Right lobe of liver (tissue), 6 donors: ENCODE results near the gene PPM1A. TPM values are rescaled to one million over a fixed set of nuclear protein-coding genes. Genes with fewer than 3 reads are reported as not detected.

Source experiments
- ATAC-seq, 4 donors: fragments of 200-7000 bp; cut with Tn5 transposase; one replicate each; pipeline ENCODE4 v1.9.1; 2020; ENCODE audit warnings: mild to moderate bottlenecking in 4 of 4, moderate library complexity in 4 of 4
- DNase-seq, 3 donors: peaks; one replicate each; pipeline ENCODE4 v3.0.0-alpha.2; 2020
- H3K27ac ChIP-seq, 3 donors: fragments of 200-600 bp; one replicate each; pipeline ENCODE4 v1.8.0; 2022
- H3K27me3 ChIP-seq, 2 donors: fragments of 200-600 bp; one replicate each; pipeline ENCODE4 v1.8.0; 2022
- H3K36me3 ChIP-seq, 4 donors: fragments of 200-600 bp; sonication (generic) in 1 of 4; one replicate each; pipeline versions ENCODE4 v1.5.1 to v1.8.0; 2017 to 2022; ENCODE audit warnings: control low read depth in 1 of 4
- H3K4me1 ChIP-seq, 4 donors: fragments of 200-600 bp; sonication (generic) in 1 of 4; one replicate each; pipeline versions ENCODE4 v1.5.1 to v1.8.0; 2017 to 2022; ENCODE audit warnings: control low read depth in 1 of 4
- H3K4me3 ChIP-seq, 3 donors: fragments of 200-600 bp; one replicate each; pipeline ENCODE4 v1.8.0; 2022
- H3K9me3 ChIP-seq, 4 donors: fragments of 200-600 bp; sonication (generic) in 1 of 4; one replicate each; pipeline versions ENCODE4 v1.5.1 to v1.8.0; 2017 to 2022; ENCODE audit warnings: control low read depth in 1 of 4
- POLR2A ChIP-seq: fragments of 450-650 bp; IDR thresholded peaks from one replicate; pipeline ENCODE4 v1.6.1; 2017; ENCODE audit warnings: antibody characterized with exemption, mild to moderate bottlenecking
- WGBS: methylation state at CpG from one replicate; pipeline ENCODE4 v1.1.6; 2018; ENCODE audit warnings: low coverage, low lambda C conversion rate; ENCODE audit not compliant: insufficient coverage; ENCODE audit errors: missing lambda C conversion rate; 5-methylcytosine and 5-hydroxymethylcytosine counted together
- intact Hi-C, 2 donors: fragments of 100-400 bp; cut with DNase I; formaldehyde crosslinking; loops; one replicate each; pipeline versions ENCODE4 v1.11.2 to v1.14.1; 2022
- total RNA-seq, 6 experiments: library from RNA; depleted of rRNA in 2 of 6; stranded (reverse); fragments of >200 nt in 2 of 6; fragmentation: NEBNext Ultra II Directional in 3 of 6; extraction: Animal tissue kit (Norgen Biotek cat#: 25700) in 3 of 6; gene quantifications; one replicate each; pipeline versions ENCODE4 v1.1.0 to v1.2.4, GENCODE V29; 2016 to 2023
- TF ChIP-seq, protein P1 (sequence below), 4 donors: fragments of 200-600 bp in 3 of 4; fragments of 450-650 bp in 1 of 4; IDR thresholded peaks; one replicate each; pipeline versions ENCODE4 v1.5.1 to v1.8.0; 2016 to 2022; ENCODE audit warnings: antibody characterized with exemption in 4 of 4, mild to moderate bottlenecking in 2 of 4
- donor health status: DM: no; HTN: yes; CAD: no.
- donor health status: DM: no; HTN: no; CAD: no.
- donor health status: DM: no; HTN: no; CAD: no.
- donor health status: DM: no; HTN: yes; CAD: no.
- donor health status: DM: no; HTN: yes; CAD: no.

PPM1A gene
- total RNA-seq, 6 experiments from 2014 or later = 32.6 to 54.7 (median 39.4) TPM

DNA sequence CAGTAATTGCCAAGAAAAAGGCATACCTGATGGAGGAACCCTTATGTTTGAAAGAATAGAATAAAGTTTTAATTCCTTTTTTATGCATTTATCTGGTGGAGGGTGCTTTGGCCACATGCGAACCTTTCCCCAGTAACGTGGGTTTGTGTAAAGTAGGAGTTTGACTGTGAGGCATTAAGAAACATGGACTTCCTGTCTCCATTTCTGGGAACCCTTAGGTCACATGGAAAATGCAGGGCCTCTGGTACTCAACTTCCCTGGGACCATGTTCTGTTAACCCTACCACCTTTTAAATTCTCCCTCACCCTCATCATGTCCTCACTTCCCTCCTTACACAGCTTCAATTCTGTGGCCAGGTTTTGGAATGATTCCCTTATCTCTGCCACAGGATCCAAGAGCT is 80.3 kb downstream of the PPM1A start:
- 83% methylated on average over 2 of the region's 2 CpGs for WGBS
- intact Hi-C loops = no loop called here

DNA sequence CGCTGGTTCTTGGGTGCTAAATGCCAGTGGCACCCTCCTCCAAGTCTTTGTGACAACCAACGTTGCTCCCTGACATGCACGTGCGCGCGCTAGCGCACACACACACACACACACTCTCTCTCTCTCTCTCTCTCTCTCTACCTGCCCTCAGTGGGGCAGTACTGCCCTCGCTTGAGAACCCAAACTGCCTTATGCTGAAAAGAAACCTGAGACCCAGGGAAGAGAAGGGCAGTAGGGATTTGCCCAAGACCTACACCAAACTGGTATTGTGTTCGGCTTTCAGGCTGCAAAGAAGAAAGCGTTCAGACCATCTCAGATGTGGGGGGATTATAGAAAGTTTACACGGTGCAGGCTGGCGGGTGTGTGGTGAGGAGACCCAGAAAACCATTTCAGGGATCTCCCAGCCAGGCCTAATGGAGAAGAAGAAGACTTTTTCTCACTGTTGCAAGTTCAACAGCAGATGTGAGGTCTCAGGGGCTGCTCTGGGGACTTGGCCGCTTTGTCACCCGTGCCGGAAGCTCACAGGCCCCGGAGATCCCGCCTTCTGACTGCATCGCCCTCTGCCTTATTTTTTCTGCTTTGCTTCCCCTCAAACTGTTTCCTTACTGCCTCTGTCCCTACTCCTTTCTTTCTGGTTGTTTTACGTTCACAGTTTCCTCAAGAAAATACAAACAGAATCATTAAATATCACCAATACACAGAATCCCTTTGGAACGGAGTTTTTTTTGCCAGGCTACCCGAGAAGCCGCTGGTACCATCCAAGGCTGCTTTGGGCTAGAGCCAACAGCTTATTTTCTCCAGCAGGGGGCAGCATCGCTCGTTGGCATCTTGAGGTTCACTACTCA is 82.4 kb downstream of the PPM1A start:
- Histone ChIP-seq H3K27me3 (peaks cover 0 to 6% of the 10 kb centered on the region in 2 donors), H3K4me3 (peak overlapping the region; percentile 41 to 58 (median 57)), H3K27ac (no peak overlapping the region), H3K4me1 (peaks cover 0 to 5% (median 0%) of the 10 kb centered on the region in 4 donors), H3K36me3 (no peaks in the 10 kb centered on the region), H3K9me3 (no peaks in the 10 kb centered on the region)
- DNase-seq (peak; percentile 52 to 71 (median 66)), ATAC-seq (peak; percentile 86 to 95 (median 90))
- TF ChIP-seq, protein P1, sequence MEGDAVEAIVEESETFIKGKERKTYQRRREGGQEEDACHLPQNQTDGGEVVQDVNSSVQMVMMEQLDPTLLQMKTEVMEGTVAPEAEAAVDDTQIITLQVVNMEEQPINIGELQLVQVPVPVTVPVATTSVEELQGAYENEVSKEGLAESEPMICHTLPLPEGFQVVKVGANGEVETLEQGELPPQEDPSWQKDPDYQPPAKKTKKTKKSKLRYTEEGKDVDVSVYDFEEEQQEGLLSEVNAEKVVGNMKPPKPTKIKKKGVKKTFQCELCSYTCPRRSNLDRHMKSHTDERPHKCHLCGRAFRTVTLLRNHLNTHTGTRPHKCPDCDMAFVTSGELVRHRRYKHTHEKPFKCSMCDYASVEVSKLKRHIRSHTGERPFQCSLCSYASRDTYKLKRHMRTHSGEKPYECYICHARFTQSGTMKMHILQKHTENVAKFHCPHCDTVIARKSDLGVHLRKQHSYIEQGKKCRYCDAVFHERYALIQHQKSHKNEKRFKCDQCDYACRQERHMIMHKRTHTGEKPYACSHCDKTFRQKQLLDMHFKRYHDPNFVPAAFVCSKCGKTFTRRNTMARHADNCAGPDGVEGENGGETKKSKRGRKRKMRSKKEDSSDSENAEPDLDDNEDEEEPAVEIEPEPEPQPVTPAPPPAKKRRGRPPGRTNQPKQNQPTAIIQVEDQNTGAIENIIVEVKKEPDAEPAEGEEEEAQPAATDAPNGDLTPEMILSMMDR (IDR thresholded peaks at IDR 0.05) = peak; percentile 77 to 86 (median 81)
- peak; percentile 14 for TF ChIP-seq POLR2A
- intact Hi-C loops = no loop called here
- 1% methylated on average over 23 of the region's 24 CpGs for WGBS

More for the DNA sequence above, 80.3 kb downstream of the PPM1A start:
- no peaks in the 10 kb centered on the region for H3K9me3 ChIP-seq
- no peak for TF ChIP-seq POLR2A
- TF ChIP-seq, protein P1 (IDR thresholded peaks at IDR 0.05) = no peak
- H3K27me3 ChIP-seq = peaks cover 0 to 6% of the 10 kb centered on the region in 2 donors
- peaks cover 0 to 5% (median 0%) of the 10 kb centered on the region in 4 donors for H3K4me1 ChIP-seq
- no peak overlapping the region for H3K4me3 ChIP-seq
- ATAC-seq (no peak), DNase-seq (no peak)
- no peaks in the 10 kb centered on the region for H3K36me3 ChIP-seq
- no peak overlapping the region for H3K27ac ChIP-seq

DNA sequence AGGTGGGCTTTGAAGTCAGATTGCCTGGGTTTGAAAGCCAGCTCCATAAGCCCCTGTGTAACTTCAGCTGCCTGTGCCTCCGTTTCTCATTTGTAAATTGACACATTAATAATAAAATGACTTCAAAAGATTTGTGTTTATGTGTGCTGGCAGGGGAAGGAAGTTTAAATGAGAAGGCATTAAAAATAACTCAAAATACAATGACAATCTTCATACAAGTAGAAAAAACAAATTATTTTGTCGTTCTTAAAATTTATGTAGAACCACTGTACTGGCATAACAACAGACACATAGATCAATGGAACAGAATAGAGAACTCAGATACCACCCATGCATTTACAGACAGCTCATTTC is 83.0 kb downstream of the PPM1A start:
- H3K27ac ChIP-seq = no peak overlapping the region
- DNase-seq (no peak), ATAC-seq (no peak)
- H3K27me3 ChIP-seq = peaks cover 0 to 6% of the 10 kb centered on the region in 2 donors
- H3K36me3 ChIP-seq = no peaks in the 10 kb centered on the region
- peak overlapping the region in 1 of 3 donors; percentile 57 for H3K4me3 ChIP-seq
- no peaks in the 10 kb centered on the region for H3K9me3 ChIP-seq
- no peak for TF ChIP-seq POLR2A
- TF ChIP-seq, protein P1 (IDR thresholded peaks at IDR 0.05) = peak in 1 of 4 donors; percentile 34
- intact Hi-C loops = no loop called here
- WGBS = 16% methylated on average over 2 of the region's 2 CpGs
- peaks cover 0 to 5% (median 0%) of the 10 kb centered on the region in 4 donors for H3K4me1 ChIP-seq

DNA sequence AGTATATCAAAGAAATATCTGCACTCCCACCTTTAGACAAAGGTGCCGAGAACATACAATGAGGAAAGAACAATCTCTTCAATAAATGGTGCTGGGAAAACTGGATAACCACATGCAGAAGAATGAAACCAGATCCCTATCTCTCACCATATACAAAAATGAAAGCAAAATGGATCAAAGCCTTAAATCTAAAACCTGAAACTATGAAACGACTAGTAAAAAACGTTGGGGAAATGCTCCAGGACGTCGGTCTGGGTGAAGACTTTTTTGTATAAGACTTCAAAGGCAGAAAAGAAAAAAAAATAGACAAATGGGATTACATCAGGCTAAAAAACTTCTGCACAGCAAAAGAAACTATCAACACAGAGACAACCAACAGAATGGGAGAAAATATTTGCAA is 83.8 kb downstream of the PPM1A start:
- Histone ChIP-seq H3K9me3 (no peaks in the 10 kb centered on the region), H3K36me3 (no peaks in the 10 kb centered on the region), H3K4me1 (peaks cover 0 to 3% (median 0%) of the 10 kb centered on the region in 4 donors), H3K27me3 (peaks cover 0 to 1% of the 10 kb centered on the region in 2 donors), H3K4me3 (no peak overlapping the region), H3K27ac (no peak overlapping the region)
- WGBS = 44% methylated on average over 5 of the region's 5 CpGs
- intact Hi-C loops = no loop called here
- ATAC-seq = no peak
- no peak for DNase-seq
- TF ChIP-seq, protein P1 (IDR thresholded peaks at IDR 0.05) = no peak
- TF ChIP-seq POLR2A = no peak
